H1 (cell line): ENCODE measurements around the gene FHIT. TPM values are rescaled to one million over a fixed set of nuclear protein-coding genes. Genes with fewer than 3 reads are reported as not detected.

Experiments used
- CTCF ChIA-PET: fragments of 300-600 bp; sonication (Branson Sonifier 250); formaldehyde crosslinking; loops from one replicate; lab custom pipeline; 2021; ENCODE audit not compliant: partially characterized antibody; lab: Charles Lee
- POLR2A ChIA-PET: fragments of 300-600 bp; sonication (Branson Sonifier 250); formaldehyde crosslinking; loops from one replicate; lab custom pipeline; 2021; ENCODE audit warnings: inconsistent platforms; ENCODE audit not compliant: partially characterized antibody; lab: Charles Lee
- DNase-seq, 2 experiments: peaks; one replicate each; pipeline versions ENCODE4 v3.0.0 to v3.0.0-alpha.2; 2010 to 2022; ENCODE audit warnings: low spot score in 2 of 2, low read depth in 1 of 2, mixed read lengths in 1 of 2
- FAIRE-seq: peaks from 2 replicates; lab custom pipeline; 2011; peaks lifted over from hg19 to GRCh38; lab: Jason Lieb, UNC
- H2AFZ ChIP-seq: 2 replicates; pipeline ENCODE4 v1.8.1; 2012; ENCODE audit warnings: low read length, inconsistent platforms
- H2AK5ac ChIP-seq: 2 replicates; pipeline ENCODE4 v1.6.1; 2013; ENCODE audit warnings: low read depth, low read length
- H2BK120ac ChIP-seq: replicated peaks from 2 replicates; pipeline ENCODE3; 2013; ENCODE audit warnings: low read depth, low read length, inconsistent platforms
- H2BK12ac ChIP-seq: 2 replicates; pipeline ENCODE4 v1.6.1; 2013; ENCODE audit warnings: low read depth, low read length
- H2BK15ac ChIP-seq: 2 replicates; pipeline ENCODE4 v1.6.1; 2013; ENCODE audit warnings: low read length
- H2BK20ac ChIP-seq: 2 replicates; pipeline ENCODE4 v1.6.1; 2013; ENCODE audit warnings: low read length
- H2BK5ac ChIP-seq: 2 replicates; pipeline ENCODE4 v1.6.1; 2013; ENCODE audit warnings: low read depth, low read length
- H3K14ac ChIP-seq: 2 replicates; pipeline ENCODE4 v1.6.1; 2013; ENCODE audit warnings: inconsistent platforms; ENCODE audit not compliant: insufficient read length
- H3K18ac ChIP-seq: 2 replicates; pipeline ENCODE4 v1.6.1; 2013; ENCODE audit warnings: low read length; ENCODE audit errors: extremely low read depth
- H3K23ac ChIP-seq: 2 replicates; pipeline ENCODE4 v1.6.1; 2013; ENCODE audit warnings: inconsistent platforms; ENCODE audit not compliant: insufficient read length
- H3K23me2 ChIP-seq: 2 replicates; pipeline ENCODE4 v1.6.1; 2013; ENCODE audit warnings: low read depth, low read length
- H3K27ac ChIP-seq: 2 replicates; pipeline ENCODE4 v1.6.1; 2011; ENCODE audit warnings: low read depth, low read length, inconsistent platforms
- H3K27me3 ChIP-seq, 4 experiments: replicated peaks in 1 of 4; 1 replicate in 1 of 4; 2 replicates in 3 of 4; pipeline versions ENCODE4 v1.6.1 to v1.8.1; 2011 to 2013; ENCODE audit warnings: low read length in 3 of 4, mild to moderate bottlenecking in 3 of 4, inconsistent platforms in 2 of 4, mixed read lengths in 2 of 4, moderate library complexity in 1 of 4; ENCODE audit not compliant: control insufficient read depth in 3 of 4, insufficient read depth in 3 of 4; ENCODE audit errors: extremely low read depth in 1 of 4
- H3K36me3 ChIP-seq, 4 experiments: 2 replicates each; pipeline versions ENCODE4 v1.6.1 to v1.8.1; 2011 to 2013; ENCODE audit warnings: mild to moderate bottlenecking in 4 of 4, low read length in 3 of 4, moderate library complexity in 2 of 4, control low read depth in 1 of 4, inconsistent platforms in 1 of 4; ENCODE audit not compliant: insufficient read depth in 4 of 4, control insufficient read depth in 2 of 4
- H3K4ac ChIP-seq: replicated peaks from 2 replicates; pipeline ENCODE3; 2013; ENCODE audit warnings: low read length, low read depth, mixed read lengths, inconsistent platforms; ENCODE audit not compliant: insufficient read length
- H3K4me1 ChIP-seq, 4 experiments: replicated peaks in 1 of 4; 1 replicate in 1 of 4; 2 replicates in 3 of 4; pipeline versions ENCODE4 v1.6.1 to v1.8.1; 2011 to 2013; ENCODE audit warnings: low read length in 3 of 4, inconsistent platforms in 2 of 4, mixed read lengths in 1 of 4; ENCODE audit not compliant: insufficient read depth in 4 of 4, control insufficient read depth in 3 of 4
- H3K4me2 ChIP-seq, 2 experiments: 2 replicates each; pipeline versions ENCODE4 v1.6.1 to v1.8.1; 2011 to 2013; ENCODE audit warnings: low read depth in 2 of 2, low read length in 2 of 2, control low read depth in 1 of 2, inconsistent platforms in 1 of 2, mild to moderate bottlenecking in 1 of 2; ENCODE audit not compliant: insufficient read depth in 1 of 2
- H3K4me3 ChIP-seq, 4 experiments: fragments of 200-600, 300-600 bp in 1 of 4; sonication (generic), shearing (Covaris generic), sonication (Bioruptor Twin) in 1 of 4; 2 replicates each; pipeline versions ENCODE4 v1.5.1 to v1.8.1; 2011 to 2016; ENCODE audit warnings: low read length in 4 of 4, low read depth in 3 of 4, control low read depth in 2 of 4, inconsistent platforms in 2 of 4, mild to moderate bottlenecking in 2 of 4, mixed read lengths in 1 of 4, moderate library complexity in 1 of 4; ENCODE audit not compliant: insufficient read depth in 2 of 4; ENCODE audit errors: extremely low read depth in 1 of 4
- H3K56ac ChIP-seq: replicated peaks from 2 replicates; pipeline ENCODE3; 2013; ENCODE audit warnings: low read depth, mild to moderate bottlenecking, mixed read lengths, low read length, inconsistent platforms; ENCODE audit not compliant: insufficient read length
- H3K79me1 ChIP-seq: 2 replicates; pipeline ENCODE4 v1.6.1; 2013; ENCODE audit warnings: low read depth, low read length, control low read depth
- H3K79me2 ChIP-seq, 2 experiments: 2 replicates each; pipeline versions ENCODE4 v1.6.1 to v1.8.1; 2012 to 2013; ENCODE audit warnings: low read length in 2 of 2, mild to moderate bottlenecking in 2 of 2, inconsistent platforms in 1 of 2; ENCODE audit not compliant: insufficient read depth in 2 of 2, control insufficient read depth in 1 of 2
- H3K9ac ChIP-seq, 4 experiments: replicated peaks in 1 of 4; 1 replicate in 1 of 4; 2 replicates in 3 of 4; pipeline versions ENCODE4 v1.6.1 to v1.8.1; 2011 to 2013; ENCODE audit warnings: low read depth in 3 of 4, low read length in 3 of 4, control low read depth in 2 of 4, mild to moderate bottlenecking in 2 of 4, moderate library complexity in 2 of 4, inconsistent platforms in 1 of 4; ENCODE audit errors: extremely low read depth in 1 of 4
- H3K9me3 ChIP-seq, 2 experiments: 2 replicates each; pipeline versions ENCODE4 v1.6.1 to v1.8.1; 2012 to 2013; ENCODE audit warnings: mild to moderate bottlenecking in 2 of 2, moderate library complexity in 2 of 2, control low read depth in 1 of 2, inconsistent platforms in 1 of 2, low read depth in 1 of 2, low read length in 1 of 2, mixed read lengths in 1 of 2; ENCODE audit not compliant: insufficient read depth in 2 of 2
- H4K20me1 ChIP-seq, 2 experiments: replicated peaks in 1 of 2; 2 replicates each; pipeline versions ENCODE3 to v1.8.1; 2011 to 2013; ENCODE audit warnings: inconsistent platforms in 2 of 2, low read length in 2 of 2, mild to moderate bottlenecking in 1 of 2; ENCODE audit not compliant: insufficient read depth in 2 of 2, control insufficient read depth in 1 of 2
- H4K5ac ChIP-seq: 2 replicates; pipeline ENCODE4 v1.6.1; 2013; ENCODE audit warnings: low read length, low read depth, mixed read lengths, inconsistent platforms; ENCODE audit not compliant: insufficient read length
- H4K8ac ChIP-seq: 2 replicates; pipeline ENCODE4 v1.8.0; 2013; ENCODE audit warnings: mild to moderate bottlenecking, moderate library complexity, low read length, inconsistent platforms; ENCODE audit not compliant: insufficient read depth; ENCODE audit errors: extremely low read depth
- H4K91ac ChIP-seq: replicated peaks from 2 replicates; pipeline ENCODE3; 2013; ENCODE audit warnings: low read length, mixed read lengths, inconsistent platforms; ENCODE audit not compliant: insufficient read length
- MAFK ChIP-seq: IDR thresholded peaks from 2 replicates; pipeline ENCODE4 v1.6.1; 2012; ENCODE audit warnings: low read depth, mild to moderate bottlenecking, improper control_type of control experiment, low read length
- RFX5 ChIP-seq: IDR thresholded peaks from 2 replicates; pipeline ENCODE4 v1.6.1; 2011; ENCODE audit warnings: low read depth, low read length, improper control_type of control experiment, borderline replicate concordance
- WGBS, 2 experiments: shearing (Covaris generic) in 1 of 2; methylation state at CpG; one replicate each; pipeline versions ENCODE4 v1.1.6 to v1.1.7; 2013 to 2015; ENCODE audit warnings: low lambda C conversion rate in 2 of 2, mixed read lengths in 2 of 2, inconsistent platforms in 1 of 2, low coverage in 1 of 2, missing lambda C conversion rate in 1 of 2; ENCODE audit not compliant: insufficient replicate concordance in 2 of 2, insufficient coverage in 1 of 2, insufficient read length in 1 of 2; ENCODE audit errors: extremely low coverage in 1 of 2, missing lambda C conversion rate in 1 of 2; 5-methylcytosine and 5-hydroxymethylcytosine counted together
- polyA plus RNA-seq, 7 experiments: library from polyadenylated mRNA; depleted of rRNA in 3 of 7; stranded (reverse) in 5 of 7; unstranded in 2 of 7; fragments of >200 nt in 5 of 7; fragments of 200-250 nt in 2 of 7; gene quantifications; 1 replicate in 5 of 7; 2 replicates in 1 of 7; 4 replicates in 1 of 7; pipeline versions ENCODE4 v1.2.1 to v1.2.3, GENCODE V29; 2011 to 2013; ENCODE audit warnings: missing spikeins in 2 of 7, mixed read lengths in 2 of 7
- total RNA-seq: library from RNA; stranded (reverse); fragmentation: NEBNext Ultra II Directional; extraction: Animal tissue kit (Norgen Biotek cat#: 25700); gene quantifications from 2 replicates; pipeline ENCODE4 v1.2.1, GENCODE V29; 2021

Gene FHIT
- total and polyA plus RNA-seq, 2 of the 8 experiments (the other 6 are each of a cell fraction or from before 2014, with no cell fraction given) = 1.2 to 3.2 TPM

DNA sequence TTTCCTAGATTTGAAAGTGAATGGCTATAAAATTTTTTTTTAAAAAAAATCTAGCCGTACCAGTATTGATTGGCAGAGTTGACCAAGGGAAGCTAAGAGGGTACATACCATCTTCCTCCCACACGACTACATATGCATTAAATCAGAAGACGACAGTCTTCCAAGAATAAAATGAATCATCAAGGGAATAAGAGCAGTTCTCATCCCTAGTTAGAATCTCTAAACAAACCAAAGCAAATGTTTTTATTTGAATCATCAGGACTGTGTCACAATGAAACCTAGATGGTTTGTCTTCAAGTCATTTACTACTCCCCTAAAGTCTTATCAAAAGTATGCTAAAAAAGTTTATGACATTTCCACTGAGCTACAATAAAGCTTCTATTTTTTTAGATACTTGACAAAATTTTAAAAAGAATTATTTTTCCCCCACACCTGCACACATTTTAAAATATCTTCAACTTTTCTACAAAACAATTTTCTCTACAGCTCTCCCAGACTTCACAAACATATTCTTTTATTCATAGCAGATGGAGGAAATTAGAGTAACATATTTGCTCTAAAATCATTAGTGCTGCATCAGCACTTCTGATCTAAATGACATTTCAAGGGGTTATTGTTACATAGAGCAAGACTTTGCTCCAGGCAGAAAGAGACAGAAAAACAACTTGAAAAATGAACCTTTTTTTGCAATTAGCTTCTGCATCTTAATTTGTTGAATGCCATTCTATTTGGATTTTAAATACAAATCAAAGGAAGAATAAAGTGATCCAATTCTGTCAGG lies 547.1 kb downstream of the FHIT start:
- no peak overlapping the region for H3K4me3 ChIP-seq
- H3K36me3 ChIP-seq = no peaks in the 10 kb centered on the region
- H3K79me1 ChIP-seq = no peaks in the 10 kb centered on the region
- no peak overlapping the region for H3K23ac ChIP-seq
- no peak overlapping the region for H3K9ac ChIP-seq
- H2BK5ac ChIP-seq = no peak overlapping the region
- no peak overlapping the region for H4K91ac ChIP-seq
- no peak overlapping the region for H3K18ac ChIP-seq
- no peak overlapping the region for H3K27ac ChIP-seq
- H2BK15ac ChIP-seq = no peak overlapping the region
- H2AFZ ChIP-seq = no peak overlapping the region
- no peak overlapping the region for H3K4me2 ChIP-seq
- ChIA-PET CTCF (interaction anchor here (0.7 kb wide), 1 partner anchor 24 kb away, joined by 4 read pairs; no protein-coding TSS in a partner anchor), POLR2A (no interaction called here)
- no peak overlapping the region for H3K14ac ChIP-seq
- no peaks in the 10 kb centered on the region for H4K20me1 ChIP-seq
- H3K4ac ChIP-seq = no peak overlapping the region
- H2BK120ac ChIP-seq = no peak overlapping the region
- H3K79me2 ChIP-seq = no peaks in the 10 kb centered on the region
- 89% methylated on average over 3 of the region's 3 CpGs; no CpG with 5 or more reads in 1 of the 2 experiments for WGBS, 2 experiments
- H4K8ac ChIP-seq = no peak overlapping the region
- no peak overlapping the region for H2BK12ac ChIP-seq
- TF ChIP-seq RFX5 = no peak
- peak; percentile 92 for TF ChIP-seq MAFK
- H2BK20ac ChIP-seq = no peak overlapping the region
- FAIRE-seq (no peak), DNase-seq (no peak)
- no peak overlapping the region for H4K5ac ChIP-seq
- H3K56ac ChIP-seq = no peak overlapping the region
- H3K4me1 ChIP-seq = peaks cover 0 to 5% (median 0%) of the 10 kb centered on the region in 4 experiments; a peak in 2 of 7 replicates
- no peaks in the 10 kb centered on the region for H3K27me3 ChIP-seq
- H3K9me3 ChIP-seq = no peaks in the 10 kb centered on the region
- H2AK5ac ChIP-seq = no peak overlapping the region
- H3K23me2 ChIP-seq = no peaks in the 10 kb centered on the region
